Measurements from ENCODE around the gene ALDH18A1.

Gene ALDH18A1

DNA sequence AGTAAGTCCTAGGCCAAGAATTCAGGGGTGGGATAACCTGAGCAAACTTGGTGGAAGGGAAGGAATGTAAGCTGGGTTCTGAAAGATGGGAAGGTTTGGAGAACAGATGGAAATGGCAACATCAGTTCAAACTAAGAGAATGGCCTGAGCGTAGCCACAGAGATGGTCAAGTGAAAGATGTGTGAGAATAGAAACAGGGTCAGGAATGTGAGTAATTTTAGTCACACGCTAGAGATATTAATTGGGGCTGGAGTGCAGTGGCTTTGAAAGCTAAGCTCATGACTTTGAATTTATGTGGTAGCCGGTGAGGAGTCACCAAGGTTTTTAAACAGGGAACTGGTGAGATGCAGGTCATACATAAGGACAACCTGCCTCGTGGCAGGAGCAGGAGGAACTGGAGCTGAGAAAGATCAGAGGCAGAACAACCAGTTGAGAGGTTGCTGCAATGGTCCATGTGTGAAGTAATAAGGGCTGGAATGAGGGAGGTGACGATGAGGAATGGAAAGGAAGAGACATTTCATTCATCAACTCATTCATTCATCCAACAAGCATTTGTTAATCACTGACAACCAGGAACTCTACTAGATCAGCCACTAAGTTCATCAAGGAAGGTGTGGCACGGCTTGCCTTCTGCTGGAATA, 82.4 kb downstream of the ALDH18A1 start:
- Histone ChIP-seq H3K4me3 (ENCODE audit: low read depth, low read length) (no peak overlapping the region), H3K36me3 (ENCODE audit: control insufficient read depth, insufficient read depth, low read length) (no peaks in the 10 kb centered on the region), H3K27ac (no peak overlapping the region), H2AFZ (no peak overlapping the region), H3K27me3 (ENCODE audit: control insufficient read depth, insufficient read depth, low read length) (no peaks in the 10 kb centered on the region), H3K79me2 (no peaks in the 10 kb centered on the region), H3K4me1 (no peaks in the 10 kb centered on the region), H3K9me3 (ENCODE audit: control insufficient read depth, low read length) (no peaks in the 10 kb centered on the region), H3K9ac (no peak overlapping the region), H3K4me2 (ENCODE audit: low read length) (no peak overlapping the region)
- TF ChIP-seq, protein P1, sequence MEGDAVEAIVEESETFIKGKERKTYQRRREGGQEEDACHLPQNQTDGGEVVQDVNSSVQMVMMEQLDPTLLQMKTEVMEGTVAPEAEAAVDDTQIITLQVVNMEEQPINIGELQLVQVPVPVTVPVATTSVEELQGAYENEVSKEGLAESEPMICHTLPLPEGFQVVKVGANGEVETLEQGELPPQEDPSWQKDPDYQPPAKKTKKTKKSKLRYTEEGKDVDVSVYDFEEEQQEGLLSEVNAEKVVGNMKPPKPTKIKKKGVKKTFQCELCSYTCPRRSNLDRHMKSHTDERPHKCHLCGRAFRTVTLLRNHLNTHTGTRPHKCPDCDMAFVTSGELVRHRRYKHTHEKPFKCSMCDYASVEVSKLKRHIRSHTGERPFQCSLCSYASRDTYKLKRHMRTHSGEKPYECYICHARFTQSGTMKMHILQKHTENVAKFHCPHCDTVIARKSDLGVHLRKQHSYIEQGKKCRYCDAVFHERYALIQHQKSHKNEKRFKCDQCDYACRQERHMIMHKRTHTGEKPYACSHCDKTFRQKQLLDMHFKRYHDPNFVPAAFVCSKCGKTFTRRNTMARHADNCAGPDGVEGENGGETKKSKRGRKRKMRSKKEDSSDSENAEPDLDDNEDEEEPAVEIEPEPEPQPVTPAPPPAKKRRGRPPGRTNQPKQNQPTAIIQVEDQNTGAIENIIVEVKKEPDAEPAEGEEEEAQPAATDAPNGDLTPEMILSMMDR (IDR thresholded peaks at IDR 0.05) = no peak

DNA sequence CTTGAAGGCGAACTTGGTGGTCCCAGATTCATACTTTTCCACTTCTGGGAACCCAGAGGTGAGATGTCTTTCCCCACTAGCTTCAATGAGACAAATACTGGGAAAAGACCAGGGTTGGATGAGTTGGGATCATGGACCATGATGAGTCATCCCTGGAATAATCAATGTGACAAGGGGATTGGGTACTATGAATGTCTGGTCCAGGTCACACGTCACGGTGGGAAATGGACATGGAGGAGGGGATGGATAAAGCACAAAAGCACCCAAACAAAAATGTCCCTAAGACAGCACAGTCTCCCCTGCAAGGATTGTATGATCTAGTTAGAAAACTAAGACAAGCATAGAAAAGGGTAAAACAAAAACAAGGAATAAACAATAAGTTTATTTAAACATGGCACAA, 83.0 kb downstream of the ALDH18A1 start:
- Histone ChIP-seq H3K4me3 (ENCODE audit: low read depth, low read length) (no peak overlapping the region), H3K4me1 (no peaks in the 10 kb centered on the region), H3K27me3 (ENCODE audit: control insufficient read depth, insufficient read depth, low read length) (no peaks in the 10 kb centered on the region), H3K4me2 (ENCODE audit: low read length) (no peak overlapping the region), H3K9me3 (ENCODE audit: control insufficient read depth, low read length) (no peaks in the 10 kb centered on the region), H3K79me2 (no peaks in the 10 kb centered on the region), H3K27ac (no peak overlapping the region), H3K9ac (no peak overlapping the region), H3K36me3 (ENCODE audit: control insufficient read depth, insufficient read depth, low read length) (no peaks in the 10 kb centered on the region), H2AFZ (no peak overlapping the region)
- TF ChIP-seq, protein P1 (IDR thresholded peaks at IDR 0.05) = no peak

DNA sequence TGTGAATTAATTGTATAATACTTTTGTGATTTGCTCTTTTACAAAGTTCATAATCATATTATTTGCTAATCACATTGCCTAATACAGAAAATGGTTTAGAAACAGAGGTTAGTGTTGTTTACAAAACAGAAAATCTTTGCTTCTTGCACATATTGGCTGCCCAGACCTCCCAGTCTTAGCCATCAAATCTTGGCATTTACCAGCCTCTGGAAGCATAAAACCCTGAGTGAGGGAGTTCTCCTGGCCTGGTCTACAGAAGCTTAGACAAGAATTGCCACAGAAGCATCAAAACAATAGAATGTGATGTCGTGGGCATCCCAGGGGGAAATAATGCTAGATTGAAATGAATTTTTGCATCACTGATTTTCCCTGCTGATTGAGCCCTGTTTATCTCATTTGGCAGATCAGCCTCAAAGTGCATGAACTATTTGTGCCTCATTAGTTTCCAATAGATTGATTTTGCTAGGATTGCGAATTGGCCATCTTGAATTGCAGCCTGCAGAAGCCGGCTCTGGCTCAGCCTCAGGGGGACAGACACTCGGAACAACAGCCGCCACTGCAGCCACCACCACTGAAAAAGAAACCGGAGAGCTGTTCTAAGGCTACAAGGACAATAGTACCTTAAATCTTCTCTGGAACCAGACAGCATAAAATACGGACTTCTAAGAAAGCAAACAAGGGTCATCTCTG, 84.2 kb downstream of the ALDH18A1 start:
- no peak overlapping the region for H3K27ac ChIP-seq
- no peaks in the 10 kb centered on the region for H3K4me1 ChIP-seq
- no peaks in the 10 kb centered on the region for H3K27me3 ChIP-seq (ENCODE audit: control insufficient read depth, insufficient read depth, low read length)
- no peak overlapping the region for H3K4me2 ChIP-seq (ENCODE audit: low read length)
- no peaks in the 10 kb centered on the region for H3K36me3 ChIP-seq (ENCODE audit: control insufficient read depth, insufficient read depth, low read length)
- H2AFZ ChIP-seq = peak overlapping the region; percentile 13
- H3K9me3 ChIP-seq (ENCODE audit: control insufficient read depth, low read length) = no peaks in the 10 kb centered on the region
- H3K9ac ChIP-seq = no peak overlapping the region
- no peak overlapping the region for H3K4me3 ChIP-seq (ENCODE audit: low read depth, low read length)
- TF ChIP-seq, protein P1 (IDR thresholded peaks at IDR 0.05) = no peak
- H3K79me2 ChIP-seq = no peaks in the 10 kb centered on the region

DNA sequence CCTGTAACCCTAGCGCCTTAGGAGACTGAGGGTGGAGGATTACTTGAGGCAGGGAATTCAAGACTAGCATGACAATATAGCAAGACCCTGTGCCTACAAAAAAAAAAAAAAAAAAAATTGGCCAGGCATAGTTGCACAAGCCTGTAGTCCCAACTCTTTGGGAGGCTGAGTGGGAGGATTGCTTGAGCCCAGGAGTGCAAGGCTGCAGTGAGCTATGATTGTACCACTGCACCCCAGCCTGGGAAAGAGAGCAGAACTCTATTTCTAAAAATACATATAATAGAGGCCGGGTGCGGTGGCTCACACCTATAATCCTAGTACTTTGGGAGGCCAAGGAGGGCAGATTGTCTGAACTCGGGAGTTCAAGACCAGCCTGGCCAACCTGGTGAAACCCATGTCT, 85.1 kb downstream of the ALDH18A1 start:
- no peaks in the 10 kb centered on the region for H3K79me2 ChIP-seq
- H3K4me2 ChIP-seq (ENCODE audit: low read length) = no peak overlapping the region
- H3K4me3 ChIP-seq (ENCODE audit: low read depth, low read length) = no peak overlapping the region
- no peaks in the 10 kb centered on the region for H3K27me3 ChIP-seq (ENCODE audit: control insufficient read depth, insufficient read depth, low read length)
- TF ChIP-seq, protein P1 (IDR thresholded peaks at IDR 0.05) = no peak
- H3K27ac ChIP-seq = no peak overlapping the region
- H2AFZ ChIP-seq = no peak overlapping the region
- no peaks in the 10 kb centered on the region for H3K36me3 ChIP-seq (ENCODE audit: control insufficient read depth, insufficient read depth, low read length)
- H3K9ac ChIP-seq = no peak overlapping the region
- H3K9me3 ChIP-seq (ENCODE audit: control insufficient read depth, low read length) = no peaks in the 10 kb centered on the region
- H3K4me1 ChIP-seq = no peaks in the 10 kb centered on the region

DNA sequence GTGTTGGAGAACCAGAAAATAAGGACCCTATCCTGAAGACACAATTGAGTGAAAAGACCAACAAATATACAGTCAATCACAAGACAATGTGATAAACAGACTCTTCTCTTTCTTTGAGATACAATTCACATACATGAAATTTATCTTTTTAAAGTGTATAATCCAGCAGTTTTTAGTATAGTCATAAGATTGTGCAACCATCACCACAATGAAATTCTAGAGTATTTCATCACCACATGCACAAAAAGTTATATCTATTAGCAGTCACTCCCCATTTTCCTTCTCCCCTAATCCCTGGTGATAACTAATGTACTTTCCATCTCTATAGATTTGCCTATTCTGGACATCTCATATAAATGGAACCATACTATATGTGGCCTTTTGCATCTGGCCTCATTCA, 87.1 kb downstream of the ALDH18A1 start:
- Histone ChIP-seq H3K27ac (no peak overlapping the region), H3K4me2 (ENCODE audit: low read length) (no peak overlapping the region), H2AFZ (no peak overlapping the region), H3K4me3 (ENCODE audit: low read depth, low read length) (no peak overlapping the region), H3K79me2 (no peaks in the 10 kb centered on the region), H3K27me3 (ENCODE audit: control insufficient read depth, insufficient read depth, low read length) (no peaks in the 10 kb centered on the region), H3K4me1 (no peaks in the 10 kb centered on the region), H3K9ac (no peak overlapping the region), H3K9me3 (ENCODE audit: control insufficient read depth, low read length) (no peaks in the 10 kb centered on the region), H3K36me3 (ENCODE audit: control insufficient read depth, insufficient read depth, low read length) (no peaks in the 10 kb centered on the region)
- TF ChIP-seq, protein P1 (IDR thresholded peaks at IDR 0.05) = no peak
